ENCODE measurements around the gene NCCRP1. TPM values are rescaled to one million over a fixed set of nuclear protein-coding genes. Genes with fewer than 3 reads are reported as not detected.
A peak's percentile ranks its signal among the peaks of the same experiment; 100 is the strongest.
"Not testable (repeated sequence)": the region's sequence is repeated elsewhere in the genome, so short reads cannot be mapped to it uniquely, and the experiment has no call there.

NCCRP1 gene
- polyA plus RNA-seq, 3 donors from 2014 or later, result not detected

- no peaks in the 10 kb centered on the region for H3K4me1 Mint-ChIP-seq
- no peaks in the 10 kb centered on the region for H3K36me3 Mint-ChIP-seq
- H3K27ac Mint-ChIP-seq, result no peak overlapping the region
Measured at GRCh38 chr19:39212375-39212742, 15.6 kb downstream of the NCCRP1 start.

GRCh38 chr19:39215323-39215722 lies 18.6 kb downstream of the NCCRP1 start:
- not testable (repeated sequence) for H3K27me3 Mint-ChIP-seq (ENCODE audit: low read depth in 3 of 3); H3K4me1 Mint-ChIP-seq; DNase-seq; H3K36me3 Mint-ChIP-seq; H3K9me3 Mint-ChIP-seq; H3K4me3 Mint-ChIP-seq; H3K27ac Mint-ChIP-seq

More at GRCh38 chr19:39212375-39212742, 15.6 kb downstream of the NCCRP1 start:
- peak; percentile 51 to 63 (median 53) for DNase-seq
- Mint-ChIP-seq H3K27me3 (ENCODE audit: low read depth in 3 of 3) (peaks cover 0 to 4% (median 3%) of the 10 kb centered on the region in 3 donors), H3K4me3 (no peak overlapping the region), H3K9me3 (no peaks in the 10 kb centered on the region)

- no peaks in the 10 kb centered on the region for H3K4me1 Mint-ChIP-seq
- no peak overlapping the region for H3K4me3 Mint-ChIP-seq
- no peak overlapping the region for H3K27ac Mint-ChIP-seq
- DNase-seq, result no peak
- H3K36me3 Mint-ChIP-seq, result no peaks in the 10 kb centered on the region
- peaks cover 2 to 10% (median 5%) of the 10 kb centered on the region in 3 donors for H3K27me3 Mint-ChIP-seq (ENCODE audit: low read depth in 3 of 3)
- H3K9me3 Mint-ChIP-seq, result peaks cover 0 to 2% (median 0%) of the 10 kb centered on the region in 6 donors
Measured at GRCh38 chr19:39217094-39217493, 20.3 kb downstream of the NCCRP1 start.

GRCh38 chr19:39218230-39219007 lies 21.7 kb downstream of the NCCRP1 start:
- Mint-ChIP-seq H3K9me3 (peaks cover 0 to 2% (median 0%) of the 10 kb centered on the region in 6 donors), H3K4me3 (no peak overlapping the region), H3K27me3 (ENCODE audit: low read depth in 3 of 3) (peaks cover 2 to 10% (median 5%) of the 10 kb centered on the region in 3 donors)

GRCh38 chr19:39219108-39219507 lies 22.3 kb downstream of the NCCRP1 start:
- H3K27me3 Mint-ChIP-seq (ENCODE audit: low read depth in 3 of 3); H3K4me3 Mint-ChIP-seq; H3K27ac Mint-ChIP-seq; H3K9me3 Mint-ChIP-seq; DNase-seq; H3K4me1 Mint-ChIP-seq; H3K36me3 Mint-ChIP-seq: not testable (repeated sequence)

More at GRCh38 chr19:39218230-39219007, 21.7 kb downstream of the NCCRP1 start:
- Mint-ChIP-seq H3K27ac (no peak overlapping the region), H3K36me3 (no peaks in the 10 kb centered on the region), H3K4me1 (no peaks in the 10 kb centered on the region)
- DNase-seq, result no peak

GRCh38 chr19:39223703-39224279 lies 27.0 kb downstream of the NCCRP1 start:
- Mint-ChIP-seq H3K9me3 (no peaks in the 10 kb centered on the region), H3K36me3 (no peaks in the 10 kb centered on the region), H3K4me3 (no peak overlapping the region), H3K4me1 (peaks cover 0 to 7% of the 10 kb centered on the region in 2 donors), H3K27me3 (ENCODE audit: low read depth in 3 of 3) (peaks cover 0 to 11% (median 7%) of the 10 kb centered on the region in 3 donors), H3K27ac (no peak overlapping the region)
- DNase-seq, result no peak

- DNase-seq, result peak; percentile 16 to 23 (median 19)
Measured at GRCh38 chr19:39224910-39225309, 28.1 kb downstream of the NCCRP1 start.

GRCh38 chr19:39230096-39230764 lies 33.5 kb downstream of the NCCRP1 start:
- peaks cover 0 to 2% (median 0%) of the 10 kb centered on the region in 6 donors for H3K9me3 Mint-ChIP-seq
- no peak overlapping the region for H3K4me3 Mint-ChIP-seq
- H3K4me1 Mint-ChIP-seq, result no peaks in the 10 kb centered on the region
- no peaks in the 10 kb centered on the region for H3K36me3 Mint-ChIP-seq
- peak overlapping the region in 1 of 6 donors; percentile 40 for H3K27ac Mint-ChIP-seq
- DNase-seq, result no peak
- H3K27me3 Mint-ChIP-seq (ENCODE audit: low read depth in 3 of 3), result peaks cover 0 to 2% (median 0%) of the 10 kb centered on the region in 3 donors

More at GRCh38 chr19:39224910-39225309, 28.1 kb downstream of the NCCRP1 start:
- no peak overlapping the region for H3K27ac Mint-ChIP-seq
- H3K4me3 Mint-ChIP-seq, result no peak overlapping the region
- H3K9me3 Mint-ChIP-seq, result no peaks in the 10 kb centered on the region
- H3K4me1 Mint-ChIP-seq, result peaks cover 0 to 7% of the 10 kb centered on the region in 2 donors
- peaks cover 0 to 11% (median 7%) of the 10 kb centered on the region in 3 donors for H3K27me3 Mint-ChIP-seq (ENCODE audit: low read depth in 3 of 3)
- no peaks in the 10 kb centered on the region for H3K36me3 Mint-ChIP-seq

GRCh38 chr19:39232708-39233107 lies 35.9 kb downstream of the NCCRP1 start:
- no peak overlapping the region for H3K4me3 Mint-ChIP-seq
- peaks cover 14 to 15% of the 10 kb centered on the region in 2 donors for H3K4me1 Mint-ChIP-seq
- no peaks in the 10 kb centered on the region for H3K36me3 Mint-ChIP-seq
- H3K9me3 Mint-ChIP-seq, result peaks cover 0 to 2% (median 0%) of the 10 kb centered on the region in 6 donors
- no peak for DNase-seq
- H3K27me3 Mint-ChIP-seq (ENCODE audit: low read depth in 3 of 3), result peaks cover 0 to 2% (median 0%) of the 10 kb centered on the region in 3 donors
- no peak overlapping the region for H3K27ac Mint-ChIP-seq

- H3K27me3 Mint-ChIP-seq (ENCODE audit: low read depth in 3 of 3), result no peaks in the 10 kb centered on the region
- no peaks in the 10 kb centered on the region for H3K9me3 Mint-ChIP-seq
- H3K27ac Mint-ChIP-seq, result no peak overlapping the region
- H3K4me1 Mint-ChIP-seq, result peaks cover 23 to 27% of the 10 kb centered on the region in 2 donors
- no peak overlapping the region for H3K4me3 Mint-ChIP-seq
- peak; percentile 17 to 25 (median 23) for DNase-seq
- no peaks in the 10 kb centered on the region for H3K36me3 Mint-ChIP-seq
Measured at GRCh38 chr19:39236527-39236926, 39.8 kb downstream of the NCCRP1 start.

GRCh38 chr19:39237200-39238184 lies 40.7 kb downstream of the NCCRP1 start:
- Mint-ChIP-seq H3K4me3 (peak overlapping the region; percentile 42 to 63 (median 49)), H3K36me3 (no peaks in the 10 kb centered on the region), H3K4me1 (peaks cover 23 to 27% of the 10 kb centered on the region in 2 donors), H3K27me3 (ENCODE audit: low read depth in 3 of 3) (no peaks in the 10 kb centered on the region), H3K27ac (peak overlapping the region; percentile 23 to 80 (median 36)), H3K9me3 (no peaks in the 10 kb centered on the region)
- peak; percentile 18 to 24 (median 22) for DNase-seq

- no peak for DNase-seq
- Mint-ChIP-seq H3K27ac (peak overlapping the region in 3 of 6 donors; percentile 24 to 80 (median 35)), H3K9me3 (no peaks in the 10 kb centered on the region), H3K4me3 (peak overlapping the region; percentile 25 to 63 (median 42)), H3K36me3 (no peaks in the 10 kb centered on the region), H3K4me1 (peaks cover 23 to 27% of the 10 kb centered on the region in 2 donors), H3K27me3 (ENCODE audit: low read depth in 3 of 3) (no peaks in the 10 kb centered on the region)
Measured at GRCh38 chr19:39238209-39238608, 41.4 kb downstream of the NCCRP1 start.

GRCh38 chr19:39238944-39239343 lies 42.2 kb downstream of the NCCRP1 start:
- peaks cover 0 to 1% (median 0%) of the 10 kb centered on the region in 3 donors for H3K27me3 Mint-ChIP-seq (ENCODE audit: low read depth in 3 of 3)
- DNase-seq, result no peak
- H3K9me3 Mint-ChIP-seq, result no peaks in the 10 kb centered on the region
- peak overlapping the region in 1 of 6 donors; percentile 48 for H3K27ac Mint-ChIP-seq
- no peak overlapping the region for H3K4me3 Mint-ChIP-seq
- H3K4me1 Mint-ChIP-seq, result peaks cover 23 to 27% of the 10 kb centered on the region in 2 donors
- H3K36me3 Mint-ChIP-seq, result no peaks in the 10 kb centered on the region

Measured in immature natural killer cell (primary cell).